Erythroblast (primary cell): ENCODE measurements around the gene KIF15.

Experiments
- GATA1 ChIP-seq: IDR thresholded peaks from 2 replicates; pipeline ENCODE4 v1.6.1; 2011; ENCODE audit warnings: low read depth, mild to moderate bottlenecking, control low read depth, low read length, moderate library complexity
- POLR2A ChIP-seq: IDR thresholded peaks from 2 replicates; pipeline ENCODE4 v1.6.1; 2011; ENCODE audit warnings: mild to moderate bottlenecking, low read length

DNA sequence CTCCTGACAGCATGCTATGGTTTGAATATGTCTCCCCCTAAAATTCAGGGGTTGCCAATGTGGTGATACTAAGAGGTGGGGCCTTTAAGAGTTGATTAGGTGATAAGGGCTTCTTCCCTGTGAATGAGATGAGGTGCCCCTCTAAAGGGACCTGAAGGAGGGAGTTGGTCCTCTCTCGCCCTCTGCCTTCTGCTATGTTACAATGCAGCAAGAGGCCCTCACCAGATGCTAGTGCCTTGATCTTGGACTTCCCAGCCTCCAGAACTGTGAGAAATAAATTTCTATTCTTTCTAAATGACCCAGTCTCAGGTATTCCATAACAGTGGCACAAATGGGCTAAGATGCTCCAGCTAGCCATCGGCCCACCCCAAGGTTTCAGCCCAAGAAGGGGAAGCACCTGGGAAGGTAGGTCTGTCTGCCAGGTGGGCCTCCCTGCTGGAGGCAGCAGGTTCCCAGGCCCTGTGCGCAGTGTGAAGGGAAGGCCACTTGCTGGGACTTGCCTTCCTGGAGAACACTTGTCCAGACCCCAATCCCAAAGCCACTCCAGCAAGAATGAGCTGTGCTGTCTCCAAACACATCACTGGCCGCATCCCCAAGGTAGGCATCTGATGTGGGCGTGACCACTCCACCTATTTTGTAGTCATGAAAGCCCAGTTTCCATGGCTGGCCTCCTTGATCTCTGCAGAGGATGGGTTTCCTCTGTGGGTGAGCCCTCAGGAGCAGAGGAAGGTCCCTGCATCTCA, 121.8 kb downstream of the KIF15 start:
- TF ChIP-seq POLR2A (no peak), GATA1 (no peak)
